Loucy (cell line): ENCODE results near the gene ZNF221.

Experiments
- H2AFZ ChIP-seq: fragments of 200-600 bp; sonication (generic); 2 replicates; pipeline ENCODE4 v1.6.0; 2016; ENCODE audit warnings: antibody characterized with exemption, mild to moderate bottlenecking, low read length, moderate library complexity
- H3F3A ChIP-seq: fragments of 200-600 bp; 2 replicates; pipeline ENCODE4 v1.6.0; 2016; ENCODE audit warnings: antibody characterized with exemption, low read depth, mild to moderate bottlenecking
- H3K27me3 ChIP-seq: fragments of 200-600 bp; sonication (generic); 2 replicates; pipeline ENCODE4 v1.6.1; 2014; ENCODE audit warnings: low read length, mild to moderate bottlenecking; ENCODE audit not compliant: insufficient read depth, poor library complexity, severe bottlenecking
- H3K36me3 ChIP-seq: fragments of 200-600 bp; sonication (generic); 2 replicates; pipeline ENCODE4 v1.6.1; 2016; ENCODE audit warnings: low read length; ENCODE audit not compliant: insufficient read depth
- H3K4me1 ChIP-seq: fragments of 200-600 bp; sonication (generic); 2 replicates; pipeline ENCODE4 v1.5.1; 2014; ENCODE audit warnings: low read length, mild to moderate bottlenecking; ENCODE audit not compliant: insufficient read depth, poor library complexity, severe bottlenecking
- H3K4me2 ChIP-seq: fragments of 200-600 bp; sonication (generic); 2 replicates; pipeline ENCODE4 v1.6.0; 2014; ENCODE audit warnings: antibody characterized with exemption, low read length, low read depth, mild to moderate bottlenecking; ENCODE audit not compliant: poor library complexity, severe bottlenecking
- H3K4me3 ChIP-seq: fragments of 200-600 bp; sonication (generic); 2 replicates; pipeline ENCODE4 v1.5.1; 2014; ENCODE audit warnings: low read length, mild to moderate bottlenecking, mixed read lengths; ENCODE audit not compliant: poor library complexity, severe bottlenecking
- H3K79me2 ChIP-seq: fragments of 200-600 bp; sonication (generic); 2 replicates; pipeline ENCODE4 v1.6.1; 2014; ENCODE audit warnings: low read length; ENCODE audit not compliant: insufficient read depth
- H3K9ac ChIP-seq: fragments of 200-600 bp; sonication (generic); 2 replicates; pipeline ENCODE4 v1.6.0; 2014; ENCODE audit warnings: mild to moderate bottlenecking, low read depth, low read length, moderate library complexity; ENCODE audit not compliant: poor library complexity, severe bottlenecking
- H3K9me2 ChIP-seq: fragments of 200-600 bp; sonication (generic); replicated peaks from 2 replicates; pipeline ENCODE4 v1.6.1; 2016; ENCODE audit warnings: low read depth, low read length, mixed read lengths
- H3K9me3 ChIP-seq: fragments of 200-600 bp; sonication (generic); 2 replicates; pipeline ENCODE4 v1.6.1; 2014; ENCODE audit warnings: mild to moderate bottlenecking, antibody characterized with exemption, low read length, low read depth; ENCODE audit not compliant: insufficient read depth
- H4K20me1 ChIP-seq: fragments of 200-600 bp; sonication (generic); 2 replicates; pipeline ENCODE4 v1.6.0; 2014; ENCODE audit warnings: antibody characterized with exemption, low read length, mild to moderate bottlenecking; ENCODE audit not compliant: insufficient read depth, poor library complexity, severe bottlenecking
- CTCF ChIP-seq: fragments of 200-600 bp; sonication (generic); conservative IDR thresholded peaks from 2 replicates; pipeline ENCODE4 v1.5.1; 2014; ENCODE audit warnings: mild to moderate bottlenecking, antibody characterized with exemption, low read length
- EZH2phosphoT487 ChIP-seq: fragments of 200-600 bp; IDR thresholded peaks from 2 replicates; pipeline ENCODE4 v1.6.1; 2018; ENCODE audit warnings: antibody characterized with exemption, mild to moderate bottlenecking, moderate library complexity, borderline replicate concordance

The ZNF221 gene

GRCh38 chr19:43902399-43902798 lies 48.6 kb upstream of the ZNF221 start:
- no peaks in the 10 kb centered on the region for H3K27me3 ChIP-seq
- no peak overlapping the region for H3K9ac ChIP-seq
- no peaks in the 10 kb centered on the region for H3K79me2 ChIP-seq
- no peak for TF ChIP-seq CTCF
- TF ChIP-seq EZH2phosphoT487 = no peak
- H3K4me3 ChIP-seq = no peak overlapping the region
- no peaks in the 10 kb centered on the region for H3K36me3 ChIP-seq
- no peak overlapping the region for H2AFZ ChIP-seq
- H3K4me2 ChIP-seq = no peak overlapping the region
- H3K9me2 ChIP-seq = no peaks in the 10 kb centered on the region
- H3K9me3 ChIP-seq = peaks cover 7% of the 10 kb centered on the region
- H4K20me1 ChIP-seq = no peaks in the 10 kb centered on the region
- H3F3A ChIP-seq = no peaks in the 10 kb centered on the region
- no peaks in the 10 kb centered on the region for H3K4me1 ChIP-seq

GRCh38 chr19:43905897-43906296 lies 45.1 kb upstream of the ZNF221 start:
- H3K9me3 ChIP-seq = peaks cover 7% of the 10 kb centered on the region

DNA sequence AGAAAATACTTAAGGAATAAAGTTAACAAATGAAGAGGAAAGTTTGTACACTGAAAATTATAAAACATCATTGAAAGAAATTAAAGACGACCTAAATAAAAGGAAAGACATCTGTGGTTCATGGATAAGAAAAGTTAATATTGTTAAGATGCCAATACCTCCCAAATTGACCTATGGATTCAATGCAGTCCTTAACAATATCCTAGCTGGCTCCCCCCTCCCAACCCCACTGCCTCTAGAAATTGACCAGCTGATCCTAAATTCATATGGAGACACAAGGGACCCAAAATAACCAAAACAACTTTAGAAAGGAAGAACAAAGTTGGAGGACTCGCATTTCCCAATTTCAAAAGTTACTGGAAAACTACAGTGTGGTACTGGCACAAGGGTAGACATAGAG lies 44.3 kb upstream of the ZNF221 start:
- no peak overlapping the region for H2AFZ ChIP-seq
- no peak for TF ChIP-seq CTCF
- no peak for TF ChIP-seq EZH2phosphoT487
- H3K4me1 ChIP-seq = no peaks in the 10 kb centered on the region
- H3F3A ChIP-seq = no peaks in the 10 kb centered on the region
- H3K9me3 ChIP-seq = peaks cover 7% of the 10 kb centered on the region
- no peaks in the 10 kb centered on the region for H3K27me3 ChIP-seq
- no peak overlapping the region for H3K9ac ChIP-seq
- no peaks in the 10 kb centered on the region for H3K9me2 ChIP-seq
- no peaks in the 10 kb centered on the region for H3K79me2 ChIP-seq
- H3K4me3 ChIP-seq = no peak overlapping the region
- H3K36me3 ChIP-seq = no peaks in the 10 kb centered on the region
- no peaks in the 10 kb centered on the region for H4K20me1 ChIP-seq
- no peak overlapping the region for H3K4me2 ChIP-seq

More at GRCh38 chr19:43905897-43906296, 45.1 kb upstream of the ZNF221 start:
- Histone ChIP-seq H2AFZ (no peak overlapping the region), H3K27me3 (no peaks in the 10 kb centered on the region), H3K79me2 (no peaks in the 10 kb centered on the region), H3K9me2 (no peaks in the 10 kb centered on the region), H3K4me2 (no peak overlapping the region), H3K4me1 (no peaks in the 10 kb centered on the region), H4K20me1 (no peaks in the 10 kb centered on the region), H3K36me3 (no peaks in the 10 kb centered on the region), H3K9ac (no peak overlapping the region), H3F3A (no peaks in the 10 kb centered on the region), H3K4me3 (no peak overlapping the region)
- TF ChIP-seq EZH2phosphoT487 = no peak
- no peak for TF ChIP-seq CTCF
